ENCODE measurements around the gene EIF4ENIF1.

DNA sequence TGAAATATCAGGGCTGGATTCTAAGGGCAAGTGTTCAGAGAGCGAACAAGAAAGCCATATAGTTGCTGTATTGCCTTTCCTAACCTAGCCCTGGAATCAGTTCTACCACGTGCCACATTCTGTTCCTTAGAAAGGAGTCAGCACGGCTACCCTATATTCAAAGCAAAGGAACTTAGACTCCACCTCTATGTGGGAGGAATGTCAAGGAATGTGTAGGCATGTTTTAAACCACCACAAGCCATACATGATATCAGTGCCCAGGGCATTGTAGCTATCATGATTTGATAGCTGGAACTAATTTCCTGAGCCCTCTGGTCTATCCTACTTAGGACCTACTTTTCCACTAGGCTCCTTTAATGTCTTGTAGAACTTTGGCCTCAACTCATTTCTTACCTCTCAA lies 2.5 kb upstream of the EIF4ENIF1 start:
- TF ChIP-seq, protein P1, sequence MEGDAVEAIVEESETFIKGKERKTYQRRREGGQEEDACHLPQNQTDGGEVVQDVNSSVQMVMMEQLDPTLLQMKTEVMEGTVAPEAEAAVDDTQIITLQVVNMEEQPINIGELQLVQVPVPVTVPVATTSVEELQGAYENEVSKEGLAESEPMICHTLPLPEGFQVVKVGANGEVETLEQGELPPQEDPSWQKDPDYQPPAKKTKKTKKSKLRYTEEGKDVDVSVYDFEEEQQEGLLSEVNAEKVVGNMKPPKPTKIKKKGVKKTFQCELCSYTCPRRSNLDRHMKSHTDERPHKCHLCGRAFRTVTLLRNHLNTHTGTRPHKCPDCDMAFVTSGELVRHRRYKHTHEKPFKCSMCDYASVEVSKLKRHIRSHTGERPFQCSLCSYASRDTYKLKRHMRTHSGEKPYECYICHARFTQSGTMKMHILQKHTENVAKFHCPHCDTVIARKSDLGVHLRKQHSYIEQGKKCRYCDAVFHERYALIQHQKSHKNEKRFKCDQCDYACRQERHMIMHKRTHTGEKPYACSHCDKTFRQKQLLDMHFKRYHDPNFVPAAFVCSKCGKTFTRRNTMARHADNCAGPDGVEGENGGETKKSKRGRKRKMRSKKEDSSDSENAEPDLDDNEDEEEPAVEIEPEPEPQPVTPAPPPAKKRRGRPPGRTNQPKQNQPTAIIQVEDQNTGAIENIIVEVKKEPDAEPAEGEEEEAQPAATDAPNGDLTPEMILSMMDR (IDR thresholded peaks at IDR 0.05) = no peak
- no peak for TF ChIP-seq POLR2AphosphoS5 (IDR thresholded peaks at IDR 0.05; ENCODE audit: insufficient read depth in 1 of 2, low read depth in 1 of 2)
- no peak for TF ChIP-seq POLR2A (IDR thresholded peaks at IDR 0.05)
